ENCODE data around the gene CDC42BPB. TPM values are rescaled to one million over a fixed set of nuclear protein-coding genes. Genes with fewer than 3 reads are reported as not detected.

CDC42BPB gene
- total and polyA plus RNA-seq, 2 of the 13 experiments (the other 11 are each of a cell fraction or from before 2014, with no cell fraction given), result 19.7 to 32.3 TPM

DNA sequence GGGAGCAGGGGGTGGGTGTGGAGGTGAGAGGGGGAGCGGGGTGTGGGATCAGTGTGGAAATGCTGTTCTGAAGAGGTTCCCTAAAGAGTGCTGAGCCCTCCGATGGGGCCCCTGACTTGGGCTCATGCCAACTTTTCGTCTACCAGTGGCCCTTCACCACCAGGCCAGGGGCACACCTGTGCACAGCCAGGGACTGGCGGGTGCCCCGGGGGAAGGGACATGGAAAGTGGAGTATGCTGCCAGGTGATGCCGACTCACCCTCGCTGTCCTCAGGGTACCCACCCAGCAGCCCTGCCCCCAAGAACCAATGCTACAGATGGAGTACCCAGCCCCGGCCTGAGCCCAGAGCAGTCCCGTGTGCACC lies 108.7 kb downstream of the CDC42BPB start:
- Histone ChIP-seq H3K9ac (ENCODE audit: insufficient read depth, low read depth, low read length) (no peak overlapping the region), H3K79me2 (ENCODE audit: insufficient read depth, low read length) (no peaks in the 10 kb centered on the region), H2AFZ (ENCODE audit: low read length) (no peak overlapping the region), H3K4me1 (ENCODE audit: insufficient read depth, low read length) (no peaks in the 10 kb centered on the region), H3K4me2 (ENCODE audit: low read depth, low read length) (no peak overlapping the region), H3K4me3 (replicated peaks in 1 of 3; ENCODE audit: insufficient read depth in 1 of 3, low read depth in 2 of 3, low read length in 3 of 3) (no peak overlapping the region), H3K27ac (ENCODE audit: extremely low read length, insufficient read depth, low read length) (no peak overlapping the region), H3K36me3 (replicated peaks in 1 of 2; ENCODE audit: control insufficient read depth in 1 of 2, insufficient read depth in 2 of 2, low read length in 2 of 2) (peaks cover 38 to 44% of the 10 kb centered on the region in 2 experiments; a peak in 4 of 5 replicates), H3K27me3 (ENCODE audit: control insufficient read depth in 1 of 2, insufficient read depth in 2 of 2, low read length in 2 of 2) (no peaks in the 10 kb centered on the region), H3K9me3 (ENCODE audit: low read length) (no peaks in the 10 kb centered on the region), H4K20me1 (ENCODE audit: insufficient read depth, low read length) (no peaks in the 10 kb centered on the region)
- ChIA-PET CTCF (ENCODE audit: low intra/inter-chr PET ratio, low total read pairs) (no interaction called here), POLR2A (no interaction called here)
- DNase-seq (ENCODE audit: low spot score) (no peak), FAIRE-seq (no peak), ATAC-seq (no peak)
- in situ Hi-C loops (cut with HindIII; ENCODE audit: extremely low pct_ligation_motif_present, low pct_unique_long_range_greater_than_20kb), result no loop called here
- intact Hi-C loops (cut with micrococcal nuclease; ENCODE audit: unreplicated experiment), result no loop called here
- WGBS (ENCODE audit: low lambda C conversion rate), result 92% methylated on average over 1 of the region's 9 CpGs
- no TSS peak for BruUV-seq (replicated peaks)
- TF ChIP-seq, protein P1, sequence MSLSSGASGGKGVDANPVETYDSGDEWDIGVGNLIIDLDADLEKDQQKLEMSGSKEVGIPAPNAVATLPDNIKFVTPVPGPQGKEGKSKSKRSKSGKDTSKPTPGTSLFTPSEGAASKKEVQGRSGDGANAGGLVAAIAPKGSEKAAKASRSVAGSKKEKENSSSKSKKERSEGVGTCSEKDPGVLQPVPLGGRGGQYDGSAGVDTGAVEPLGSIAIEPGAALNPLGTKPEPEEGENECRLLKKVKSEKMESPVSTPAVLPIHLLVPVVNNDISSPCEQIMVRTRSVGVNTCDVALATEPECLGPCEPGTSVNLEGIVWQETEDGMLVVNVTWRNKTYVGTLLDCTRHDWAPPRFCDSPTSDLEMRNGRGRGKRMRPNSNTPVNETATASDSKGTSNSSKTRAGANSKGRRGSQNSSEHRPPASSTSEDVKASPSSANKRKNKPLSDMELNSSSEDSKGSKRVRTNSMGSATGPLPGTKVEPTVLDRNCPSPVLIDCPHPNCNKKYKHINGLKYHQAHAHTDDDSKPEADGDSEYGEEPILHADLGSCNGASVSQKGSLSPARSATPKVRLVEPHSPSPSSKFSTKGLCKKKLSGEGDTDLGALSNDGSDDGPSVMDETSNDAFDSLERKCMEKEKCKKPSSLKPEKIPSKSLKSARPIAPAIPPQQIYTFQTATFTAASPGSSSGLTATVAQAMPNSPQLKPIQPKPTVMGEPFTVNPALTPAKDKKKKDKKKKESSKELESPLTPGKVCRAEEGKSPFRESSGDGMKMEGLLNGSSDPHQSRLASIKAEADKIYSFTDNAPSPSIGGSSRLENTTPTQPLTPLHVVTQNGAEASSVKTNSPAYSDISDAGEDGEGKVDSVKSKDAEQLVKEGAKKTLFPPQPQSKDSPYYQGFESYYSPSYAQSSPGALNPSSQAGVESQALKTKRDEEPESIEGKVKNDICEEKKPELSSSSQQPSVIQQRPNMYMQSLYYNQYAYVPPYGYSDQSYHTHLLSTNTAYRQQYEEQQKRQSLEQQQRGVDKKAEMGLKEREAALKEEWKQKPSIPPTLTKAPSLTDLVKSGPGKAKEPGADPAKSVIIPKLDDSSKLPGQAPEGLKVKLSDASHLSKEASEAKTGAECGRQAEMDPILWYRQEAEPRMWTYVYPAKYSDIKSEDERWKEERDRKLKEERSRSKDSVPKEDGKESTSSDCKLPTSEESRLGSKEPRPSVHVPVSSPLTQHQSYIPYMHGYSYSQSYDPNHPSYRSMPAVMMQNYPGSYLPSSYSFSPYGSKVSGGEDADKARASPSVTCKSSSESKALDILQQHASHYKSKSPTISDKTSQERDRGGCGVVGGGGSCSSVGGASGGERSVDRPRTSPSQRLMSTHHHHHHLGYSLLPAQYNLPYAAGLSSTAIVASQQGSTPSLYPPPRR (CRISPR knock-in tag; IDR thresholded peaks at IDR 0.05; ENCODE audit: borderline replicate concordance), result no peak
- TF ChIP-seq HDAC1 (CRISPR knock-in tag; IDR thresholded peaks at IDR 0.05) (no peak), RFXAP (CRISPR knock-in tag; IDR thresholded peaks at IDR 0.05; ENCODE audit: borderline replicate concordance) (no peak), ATF7 (IDR thresholded peaks at IDR 0.05) (no peak), ATF7 (CRISPR knock-in tag; IDR thresholded peaks at IDR 0.05) (no peak), SSRP1 (CRISPR knock-in tag; IDR thresholded peaks at IDR 0.05) (no peak)
